ENCODE results near the gene TPD52L1. TPM values are rescaled to one million over a fixed set of nuclear protein-coding genes. Genes with fewer than 3 reads are reported as not detected.
"Not testable (repeated sequence)": the region's sequence is repeated elsewhere in the genome, so short reads cannot be mapped to it uniquely, and the experiment has no call there.

The TPD52L1 gene
- total RNA-seq, 1 donor from 2014 or later, result 67.3 TPM

DNA sequence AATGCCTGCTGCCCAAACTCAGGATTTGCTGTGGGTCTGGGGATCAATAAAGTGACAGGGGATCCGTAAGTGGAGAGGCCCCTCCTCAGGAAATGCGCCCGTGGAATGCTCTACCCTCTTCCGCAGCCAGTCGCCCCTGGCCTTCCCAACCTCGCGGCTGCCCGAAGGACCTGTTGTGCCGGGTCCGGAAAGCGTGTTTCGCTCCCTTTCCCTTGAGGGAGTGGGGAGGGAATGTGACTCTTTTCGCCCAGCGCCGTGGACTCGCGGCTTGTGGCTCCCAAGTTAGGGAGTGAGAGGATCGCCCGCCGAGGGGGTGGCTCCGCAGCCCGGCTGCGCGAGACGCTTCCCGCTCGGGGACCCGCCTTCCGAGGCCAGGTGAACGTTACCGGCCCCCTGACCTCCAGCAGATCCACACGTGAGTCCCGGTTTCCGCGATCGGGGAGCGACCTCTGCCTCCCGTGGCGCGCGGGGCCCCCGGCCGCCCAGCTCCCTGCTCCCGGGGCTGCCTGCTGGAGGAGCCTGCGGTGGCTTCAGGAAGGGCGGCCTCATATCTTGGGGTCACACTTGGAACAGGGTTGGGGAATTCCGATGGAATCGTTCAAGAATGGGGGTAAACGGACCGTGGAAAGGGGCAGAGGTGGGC lies 666 bp downstream of the TPD52L1 start:
- peak overlapping the region; percentile 91 for H3K4me3 ChIP-seq (ENCODE audit: low read depth, low read length)
- no peak for TF ChIP-seq CTCF (conservative IDR thresholded peaks at IDR 0.05; ENCODE audit: low read depth, low read length)
- DNase-seq (ENCODE audit: low read depth), result no peak

GRCh38 chr6:125154761-125155135 lies 1.2 kb downstream of the TPD52L1 start:
- peak overlapping the region; percentile 91 for H3K4me3 ChIP-seq (ENCODE audit: low read depth, low read length)
- peak; percentile 42 for DNase-seq (ENCODE audit: low read depth)
- TF ChIP-seq CTCF (conservative IDR thresholded peaks at IDR 0.05; ENCODE audit: low read depth, low read length), result peak; percentile 53

GRCh38 chr6:125155344-125155743 lies 1.8 kb downstream of the TPD52L1 start:
- TF ChIP-seq CTCF (conservative IDR thresholded peaks at IDR 0.05; ENCODE audit: low read depth, low read length), result no peak
- H3K4me3 ChIP-seq (ENCODE audit: low read depth, low read length), result peak overlapping the region; percentile 91
- no peak for DNase-seq (ENCODE audit: low read depth)

DNA sequence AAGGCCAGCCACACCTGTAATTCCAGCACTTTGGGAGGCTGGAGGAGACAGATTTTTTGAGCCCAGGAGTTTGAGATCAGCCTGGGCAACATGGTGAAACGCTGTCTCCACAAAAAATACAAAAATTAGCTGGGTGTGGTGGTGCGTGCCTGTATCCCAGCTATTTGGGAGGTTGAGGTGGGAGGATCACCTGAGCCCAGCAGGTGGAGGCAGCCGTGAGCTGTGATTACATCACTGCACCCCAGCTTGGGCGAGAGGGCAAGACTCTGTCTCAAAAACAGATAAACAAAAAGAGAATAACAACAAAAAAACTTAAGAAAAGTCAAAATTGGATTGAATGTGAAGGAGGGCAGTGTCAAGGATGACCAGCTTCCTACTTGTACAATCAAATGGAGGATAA lies 2.9 kb downstream of the TPD52L1 start:
- DNase-seq (ENCODE audit: low read depth), result no peak
- no peak for TF ChIP-seq CTCF (conservative IDR thresholded peaks at IDR 0.05; ENCODE audit: low read depth, low read length)
- no peak overlapping the region for H3K4me3 ChIP-seq (ENCODE audit: low read depth, low read length)

GRCh38 chr6:125157280-125157679 lies 3.7 kb downstream of the TPD52L1 start:
- no peak for DNase-seq (ENCODE audit: low read depth)
- TF ChIP-seq CTCF (conservative IDR thresholded peaks at IDR 0.05; ENCODE audit: low read depth, low read length), result no peak
- no peak overlapping the region for H3K4me3 ChIP-seq (ENCODE audit: low read depth, low read length)

GRCh38 chr6:125157725-125158124 lies 4.2 kb downstream of the TPD52L1 start:
- TF ChIP-seq CTCF (conservative IDR thresholded peaks at IDR 0.05; ENCODE audit: low read depth, low read length), result no peak
- H3K4me3 ChIP-seq (ENCODE audit: low read depth, low read length), result no peak overlapping the region
- no peak for DNase-seq (ENCODE audit: low read depth)

DNA sequence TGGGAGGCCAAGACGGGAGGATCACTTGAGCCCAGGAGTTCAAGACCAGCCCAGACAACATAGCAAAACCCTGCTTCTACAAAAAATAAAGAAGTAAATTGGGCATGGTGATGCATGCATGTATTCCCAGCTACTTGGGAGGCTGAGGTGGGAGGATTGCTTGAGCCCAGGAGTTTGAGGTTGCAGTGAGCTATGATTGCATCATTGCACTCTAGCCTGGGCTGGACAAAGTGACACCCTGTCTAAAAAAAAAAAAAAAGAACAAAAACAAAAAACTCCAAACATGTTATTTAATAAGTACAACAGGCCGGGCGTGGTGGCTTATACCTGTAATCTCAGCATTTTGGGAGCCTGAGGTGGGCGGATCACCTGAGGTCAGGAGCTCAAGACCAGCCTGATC lies 9.8 kb downstream of the TPD52L1 start:
- not testable (repeated sequence) for H3K4me3 ChIP-seq (ENCODE audit: low read depth, low read length); DNase-seq (ENCODE audit: low read depth)
